ENCODE measurements around the gene ATP1A1.

The ATP1A1 gene

DNA sequence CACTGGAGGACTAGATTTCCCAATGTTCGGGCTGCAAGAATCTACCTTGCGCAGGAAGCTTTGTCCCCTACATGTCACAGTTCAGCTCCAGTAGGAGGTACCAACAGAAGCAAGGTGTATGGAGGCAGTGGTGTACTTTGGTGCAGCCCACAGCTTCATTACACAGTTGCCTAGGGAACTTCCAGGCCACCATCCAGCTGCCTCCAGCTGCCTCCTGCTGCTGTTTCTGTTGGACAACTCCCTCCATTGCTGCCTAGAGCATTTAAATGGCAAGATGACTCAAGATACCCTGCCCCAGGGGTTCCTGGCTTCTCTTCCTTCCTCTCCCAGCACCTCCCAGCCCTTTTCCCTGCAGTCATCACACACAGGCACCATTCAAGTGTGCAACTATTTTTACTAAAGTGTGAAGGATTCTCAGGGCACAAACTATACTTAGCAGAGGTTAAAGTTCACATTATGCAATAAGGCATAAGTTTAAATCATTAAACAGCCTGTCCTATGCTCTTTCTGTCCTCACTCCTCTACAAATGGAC, 39.0 kb upstream of the ATP1A1 start:
- H3K4me3 ChIP-seq (ENCODE audit: low read depth, low read length), result no peak overlapping the region
- TF ChIP-seq, protein P1, sequence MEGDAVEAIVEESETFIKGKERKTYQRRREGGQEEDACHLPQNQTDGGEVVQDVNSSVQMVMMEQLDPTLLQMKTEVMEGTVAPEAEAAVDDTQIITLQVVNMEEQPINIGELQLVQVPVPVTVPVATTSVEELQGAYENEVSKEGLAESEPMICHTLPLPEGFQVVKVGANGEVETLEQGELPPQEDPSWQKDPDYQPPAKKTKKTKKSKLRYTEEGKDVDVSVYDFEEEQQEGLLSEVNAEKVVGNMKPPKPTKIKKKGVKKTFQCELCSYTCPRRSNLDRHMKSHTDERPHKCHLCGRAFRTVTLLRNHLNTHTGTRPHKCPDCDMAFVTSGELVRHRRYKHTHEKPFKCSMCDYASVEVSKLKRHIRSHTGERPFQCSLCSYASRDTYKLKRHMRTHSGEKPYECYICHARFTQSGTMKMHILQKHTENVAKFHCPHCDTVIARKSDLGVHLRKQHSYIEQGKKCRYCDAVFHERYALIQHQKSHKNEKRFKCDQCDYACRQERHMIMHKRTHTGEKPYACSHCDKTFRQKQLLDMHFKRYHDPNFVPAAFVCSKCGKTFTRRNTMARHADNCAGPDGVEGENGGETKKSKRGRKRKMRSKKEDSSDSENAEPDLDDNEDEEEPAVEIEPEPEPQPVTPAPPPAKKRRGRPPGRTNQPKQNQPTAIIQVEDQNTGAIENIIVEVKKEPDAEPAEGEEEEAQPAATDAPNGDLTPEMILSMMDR (IDR thresholded peaks at IDR 0.05; ENCODE audit: borderline replicate concordance, insufficient read depth, low read depth, low read length), result no peak

DNA sequence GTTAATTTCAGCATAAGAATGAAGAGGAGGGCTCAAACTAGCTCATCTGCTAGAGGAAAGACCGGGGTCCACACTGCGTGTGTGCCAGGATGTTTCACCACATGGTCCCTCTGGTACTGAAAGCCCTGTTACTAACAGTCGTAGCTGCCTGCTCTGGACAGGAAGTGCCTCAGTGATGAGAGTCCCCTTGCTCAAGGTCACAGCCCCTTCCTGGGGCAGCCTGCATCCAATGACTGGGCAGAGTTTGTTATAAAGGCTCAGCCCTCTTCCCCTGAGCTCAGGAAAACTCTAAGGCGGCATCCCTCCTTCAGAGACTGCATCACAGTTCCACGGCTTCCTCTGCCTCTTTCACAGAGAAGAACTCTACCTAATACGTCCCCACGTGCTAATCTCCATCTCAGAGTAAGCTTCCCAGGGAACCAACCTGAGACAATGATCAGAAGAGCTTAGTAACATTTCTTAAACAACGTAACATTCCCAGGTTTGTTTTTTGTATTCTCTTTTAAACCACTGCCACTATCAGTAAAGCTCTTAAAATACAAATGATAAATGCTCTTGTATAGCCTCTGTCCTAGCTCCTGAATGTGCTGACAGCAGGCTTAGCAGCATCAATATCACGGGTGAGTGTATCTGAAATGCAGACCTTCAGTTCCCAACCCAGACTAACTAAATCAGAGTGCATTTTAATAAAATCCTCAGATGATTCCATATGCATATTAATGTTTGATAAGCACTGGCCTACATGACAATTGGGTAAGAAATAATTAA, 38.0 kb upstream of the ATP1A1 start:
- H3K4me3 ChIP-seq (ENCODE audit: low read depth, low read length), result no peak overlapping the region
- TF ChIP-seq, protein P1 (IDR thresholded peaks at IDR 0.05; ENCODE audit: borderline replicate concordance, insufficient read depth, low read depth, low read length), result no peak

DNA sequence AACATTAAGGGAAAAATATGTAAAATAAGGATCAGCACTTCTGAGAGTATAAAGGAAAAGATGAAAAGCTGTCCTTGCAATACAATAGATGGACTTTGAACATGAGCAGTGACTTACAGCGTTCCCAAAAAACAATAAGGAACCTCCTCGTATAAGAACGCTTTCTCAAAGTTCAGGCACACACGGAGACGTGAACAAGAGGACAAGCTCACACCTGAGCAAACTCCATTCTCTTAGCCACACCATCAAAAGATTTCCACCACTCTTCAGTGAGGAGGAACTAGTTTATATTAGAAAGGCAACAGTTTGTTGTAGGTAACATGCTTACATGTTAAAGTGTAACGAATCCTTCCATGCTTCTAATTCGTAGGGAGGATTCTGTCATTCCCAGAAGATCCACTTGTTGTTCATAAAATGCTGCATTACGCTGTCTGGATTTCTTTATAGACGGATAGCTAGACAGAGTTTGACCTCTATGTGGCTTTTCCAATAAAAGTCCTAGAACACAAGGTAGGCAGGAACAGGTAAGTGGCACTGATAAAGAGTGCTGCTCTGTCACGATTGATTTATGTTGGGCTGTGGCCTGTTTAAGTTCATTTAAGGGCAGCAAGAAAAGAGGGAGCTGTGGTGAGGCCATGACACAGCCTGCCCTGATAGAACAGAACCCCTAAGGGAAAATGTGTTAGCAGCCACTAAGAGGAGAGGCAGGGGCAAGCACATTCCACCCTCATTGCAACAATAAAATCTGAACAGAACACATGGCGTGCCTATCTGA, 37.0 kb upstream of the ATP1A1 start:
- H3K4me3 ChIP-seq (ENCODE audit: low read depth, low read length), result no peak overlapping the region
- TF ChIP-seq, protein P1 (IDR thresholded peaks at IDR 0.05; ENCODE audit: borderline replicate concordance, insufficient read depth, low read depth, low read length), result no peak

DNA sequence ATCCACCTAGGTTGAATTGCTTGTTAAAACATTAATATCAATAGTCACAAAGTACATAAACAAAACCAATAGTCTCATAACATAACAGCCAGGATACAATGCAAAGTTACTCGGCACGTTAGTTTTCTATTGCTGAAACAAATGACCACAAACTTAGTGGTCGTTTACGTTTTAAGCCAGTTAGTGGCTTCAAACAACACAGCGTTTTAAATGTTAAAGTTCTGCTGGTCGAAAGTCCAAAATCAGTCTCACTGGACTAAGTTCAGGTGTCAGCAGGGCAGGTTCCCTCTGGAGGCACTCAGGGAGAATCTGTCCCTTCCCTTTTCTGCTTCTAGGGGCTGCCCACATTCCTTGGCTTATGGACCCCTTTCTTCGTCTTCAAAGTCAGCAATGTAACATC, 35.6 kb upstream of the ATP1A1 start:
- no peak overlapping the region for H3K4me3 ChIP-seq (ENCODE audit: low read depth, low read length)
- TF ChIP-seq, protein P1 (IDR thresholded peaks at IDR 0.05; ENCODE audit: borderline replicate concordance, insufficient read depth, low read depth, low read length), result no peak

DNA sequence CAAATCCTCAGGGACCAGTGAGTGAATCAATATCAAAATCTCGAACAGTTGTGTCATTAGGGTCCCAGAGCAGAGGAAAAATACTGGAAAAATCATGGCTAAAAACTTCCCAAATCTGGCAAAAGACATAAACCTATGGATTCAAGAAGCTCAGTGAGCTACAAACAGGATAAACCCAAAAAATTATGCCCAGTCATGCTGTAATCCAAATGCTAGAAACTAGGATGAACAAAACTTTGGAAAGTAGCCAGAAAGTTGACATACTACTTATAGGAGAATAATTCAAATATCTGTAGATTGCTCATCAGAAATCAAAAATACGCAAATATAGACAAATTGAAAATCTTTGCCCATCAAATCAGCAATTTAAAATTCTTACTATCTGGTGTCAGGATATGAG, 34.6 kb upstream of the ATP1A1 start:
- TF ChIP-seq, protein P1 (IDR thresholded peaks at IDR 0.05; ENCODE audit: borderline replicate concordance, insufficient read depth, low read depth, low read length), result no peak
- H3K4me3 ChIP-seq (ENCODE audit: low read depth, low read length), result no peak overlapping the region

DNA sequence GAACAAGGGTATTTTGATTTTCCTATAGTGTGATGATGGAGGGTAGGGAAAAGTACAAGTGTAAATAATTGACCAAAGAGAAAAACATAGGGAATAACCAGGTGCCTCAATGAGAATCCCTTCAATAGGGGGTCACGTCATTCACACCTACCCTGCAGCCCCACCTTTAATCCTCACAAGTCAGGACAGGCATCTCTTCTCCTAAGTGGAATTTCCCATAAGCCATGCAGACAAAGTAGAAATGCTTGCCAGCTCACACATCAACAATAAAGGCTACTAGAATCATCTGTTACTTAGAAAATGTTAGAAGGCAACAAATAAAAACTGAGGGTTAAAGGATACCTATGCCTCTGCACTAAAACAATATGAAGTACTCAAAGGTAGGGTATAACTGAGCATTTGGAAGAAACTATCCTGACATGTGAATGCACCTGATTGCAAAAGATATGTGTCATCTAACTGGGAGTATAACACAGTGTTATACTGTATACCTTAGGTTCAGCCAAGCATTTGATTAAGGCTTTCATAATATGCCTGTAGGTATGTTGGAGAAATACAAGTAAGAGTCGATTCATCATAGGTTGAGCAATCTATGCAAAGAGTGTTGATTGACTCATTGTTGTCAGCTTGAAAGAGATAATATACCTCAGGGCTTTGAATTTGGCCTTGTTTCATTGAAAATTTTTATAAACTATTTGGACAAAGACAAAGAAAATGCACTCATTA, 32.4 kb upstream of the ATP1A1 start:
- no peak overlapping the region for H3K4me3 ChIP-seq (ENCODE audit: low read depth, low read length)
- TF ChIP-seq, protein P1 (IDR thresholded peaks at IDR 0.05; ENCODE audit: borderline replicate concordance, insufficient read depth, low read depth, low read length), result no peak
